Sigmoid colon (tissue), 7 donors: ENCODE data around the gene MAD1L1. TPM values are rescaled to one million over a fixed set of nuclear protein-coding genes. Genes with fewer than 3 reads are reported as not detected.

ENCODE experiments used
- DNase-seq: peaks from one replicate; pipeline ENCODE4 v3.0.0-alpha.2; 2019
- H3K27ac ChIP-seq, 4 donors: fragments of 200-600 bp; sonication (generic); one replicate each; pipeline ENCODE4 v1.5.1; 2016 to 2019; ENCODE audit warnings: mild to moderate bottlenecking in 1 of 4
- H3K27me3 ChIP-seq, 3 donors: fragments of 200-600 bp; sonication (generic); one replicate each; pipeline ENCODE4 v1.5.1; 2019; ENCODE audit warnings: mild to moderate bottlenecking in 1 of 3
- H3K36me3 ChIP-seq, 4 donors: fragments of 200-600 bp; sonication (generic); one replicate each; pipeline ENCODE4 v1.5.1; 2016 to 2019
- H3K4me1 ChIP-seq, 4 donors: fragments of 200-600 bp; sonication (generic); one replicate each; pipeline ENCODE4 v1.5.1; 2017 to 2019
- H3K4me3 ChIP-seq, 4 donors: fragments of 200-600 bp; sonication (generic); one replicate each; pipeline ENCODE4 v1.5.1; 2017 to 2019; ENCODE audit warnings: mild to moderate bottlenecking in 2 of 4, moderate library complexity in 1 of 4
- H3K9me3 ChIP-seq, 4 donors: fragments of 200-600 bp in 3 of 4; sonication (generic) in 3 of 4; one replicate each; pipeline versions ENCODE4 v1.5.1 to v1.6.1; 2013 to 2019
- CTCF ChIP-seq, 4 experiments: fragments of 450-650 bp in 3 of 4; fragments of 200-600 bp in 1 of 4; IDR thresholded peaks; one replicate each; pipeline ENCODE4 v1.5.1; 2016 to 2019; ENCODE audit warnings: antibody characterized with exemption in 4 of 4, mild to moderate bottlenecking in 3 of 4, moderate library complexity in 2 of 4
- EP300 ChIP-seq, 4 donors: sonication (generic); formaldehyde crosslinking; IDR thresholded peaks; one replicate each; pipeline ENCODE4 v1.6.1; 2017; ENCODE audit warnings: antibody characterized with exemption in 4 of 4
- POLR2A ChIP-seq, 2 donors: fragments of 450-650 bp; IDR thresholded peaks; one replicate each; pipeline ENCODE4 v1.6.1; 2016; ENCODE audit warnings: antibody characterized with exemption in 2 of 2, mild to moderate bottlenecking in 2 of 2, moderate library complexity in 2 of 2
- POLR2AphosphoS5 ChIP-seq, 4 donors: sonication (generic); formaldehyde crosslinking; IDR thresholded peaks; one replicate each; pipeline ENCODE4 v1.6.1; 2017; ENCODE audit warnings: antibody characterized with exemption in 4 of 4
- WGBS, 2 donors: extraction: QIAGEN DNeasy Blood & Tissue Kit; methylation state at CpG; one replicate each; pipeline ENCODE4 v1.1.7; 2013; 5-methylcytosine and 5-hydroxymethylcytosine counted together
- intact Hi-C: fragments of 100-400 bp; cut with DNase I; formaldehyde crosslinking; loops from one replicate; pipeline ENCODE4 v1.15.1; 2023
- polyA plus RNA-seq, 3 donors: library from polyadenylated mRNA; stranded (reverse); fragments of 200-250 nt; gene quantifications; one replicate each; pipeline ENCODE4 v1.2.3, GENCODE V29; 2013
- total RNA-seq, 4 donors: library from RNA; depleted of rRNA; stranded (reverse); fragments of >200 nt; gene quantifications; one replicate each; pipeline ENCODE4 v1.1.0, GENCODE V29; 2016
- donor health status: healthy with polysubstance abuse.
- donor health status: Bipolar disorder and iron deficiency.
- donor health status: healthy.

Gene MAD1L1
- total and polyA plus RNA-seq, 7 donors, result 10.2 to 38.4 (median 20.6) TPM

GRCh38 chr7:1951159-1951536, 281.6 kb downstream of the MAD1L1 start:
- no peak overlapping the region for H3K4me3 ChIP-seq
- H3K4me1 ChIP-seq, result peaks cover 0 to 12% (median 0%) of the 10 kb centered on the region in 4 donors
- H3K27ac ChIP-seq, result no peak overlapping the region
- H3K36me3 ChIP-seq, result no peaks in the 10 kb centered on the region
- TF ChIP-seq CTCF (IDR thresholded peaks at IDR 0.05) (no peak), EP300 (IDR thresholded peaks at IDR 0.05) (no peak), POLR2AphosphoS5 (IDR thresholded peaks at IDR 0.05) (no peak), POLR2A (IDR thresholded peaks at IDR 0.05) (no peak)
- H3K9me3 ChIP-seq, result no peaks in the 10 kb centered on the region
- 22 to 42% methylated on average over 10 of the region's 10 CpGs for WGBS, 2 donors
- no peak for DNase-seq
- H3K27me3 ChIP-seq, result no peaks in the 10 kb centered on the region
- intact Hi-C loops, result no loop called here

GRCh38 chr7:1950452-1951158, 282.1 kb downstream of the MAD1L1 start:
- no peak overlapping the region for H3K27ac ChIP-seq
- H3K27me3 ChIP-seq, result no peaks in the 10 kb centered on the region
- intact Hi-C loops, result no loop called here
- H3K9me3 ChIP-seq, result no peaks in the 10 kb centered on the region
- H3K36me3 ChIP-seq, result no peaks in the 10 kb centered on the region
- TF ChIP-seq EP300 (IDR thresholded peaks at IDR 0.05), result no peak
- TF ChIP-seq CTCF (IDR thresholded peaks at IDR 0.05), result no peak
- no peak for TF ChIP-seq POLR2AphosphoS5 (IDR thresholded peaks at IDR 0.05)
- 80% methylated on average over 26 of the region's 26 CpGs for WGBS, 2 donors
- no peak overlapping the region for H3K4me3 ChIP-seq
- no peak for DNase-seq
- H3K4me1 ChIP-seq, result peaks cover 0 to 12% (median 0%) of the 10 kb centered on the region in 4 donors

- Histone ChIP-seq H3K4me3 (no peak overlapping the region), H3K27me3 (no peaks in the 10 kb centered on the region), H3K27ac (no peak overlapping the region), H3K36me3 (no peaks in the 10 kb centered on the region), H3K4me1 (peaks cover 0 to 12% (median 0%) of the 10 kb centered on the region in 4 donors), H3K9me3 (no peaks in the 10 kb centered on the region)
- no peak for DNase-seq
- intact Hi-C loops, result no loop called here
- no peak for TF ChIP-seq POLR2A (IDR thresholded peaks at IDR 0.05)
- TF ChIP-seq POLR2AphosphoS5 (IDR thresholded peaks at IDR 0.05), result no peak
- no peak for TF ChIP-seq EP300 (IDR thresholded peaks at IDR 0.05)
- no peak for TF ChIP-seq CTCF (IDR thresholded peaks at IDR 0.05)
- 93 to 94% methylated on average over 18 of the region's 18 CpGs for WGBS, 2 donors
Measured at GRCh38 chr7:1950066-1950451, 282.7 kb downstream of the MAD1L1 start.

- DNase-seq, result peak; percentile 59
- TF ChIP-seq EP300 (IDR thresholded peaks at IDR 0.05), result no peak
- no peak for TF ChIP-seq POLR2A (IDR thresholded peaks at IDR 0.05)
- no peak for TF ChIP-seq POLR2AphosphoS5 (IDR thresholded peaks at IDR 0.05)
- TF ChIP-seq CTCF (IDR thresholded peaks at IDR 0.05), result no peak
- H3K27ac ChIP-seq, result no peak overlapping the region
- no peaks in the 10 kb centered on the region for H3K27me3 ChIP-seq
- H3K36me3 ChIP-seq, result no peaks in the 10 kb centered on the region
- intact Hi-C loops, result no loop called here
- no peak overlapping the region for H3K4me3 ChIP-seq
- peaks cover 0 to 12% (median 0%) of the 10 kb centered on the region in 4 donors for H3K4me1 ChIP-seq
- no peaks in the 10 kb centered on the region for H3K9me3 ChIP-seq
- 85 to 89% methylated on average over 15 of the region's 15 CpGs for WGBS, 2 donors
Measured at GRCh38 chr7:1949681-1950055, 283.1 kb downstream of the MAD1L1 start.
